Measurements from ENCODE around the gene FGA.
A peak's percentile ranks its signal among the peaks of the same experiment; 100 is the strongest.

Gene FGA

GRCh38 chr4:154590329-154591006 lies at the start of gene FGA:
TSS of gene FGA (minus strand) at chr4:154590742. CDS start at chr4:154590687, 55 bp downstream.
- no peak for DNase-seq

- no peak for DNase-seq
These were observed 43.5 kb upstream of the FGA start for GRCh38 chr4:154634058-154634457.

- no peak for DNase-seq
These were observed 41.3 kb upstream of the FGA start for GRCh38 chr4:154631828-154632227.

GRCh38 chr4:154630324-154630723 lies 39.8 kb upstream of the FGA start:
- no peak for DNase-seq

GRCh38 chr4:154626793-154627484 lies 36.4 kb upstream of the FGA start:
- DNase-seq = no peak

GRCh38 chr4:154625971-154626370 lies 35.4 kb upstream of the FGA start:
- DNase-seq = no peak

- DNase-seq = no peak
These were observed 33.5 kb upstream of the FGA start for GRCh38 chr4:154623995-154624394.

- DNase-seq = no peak
These were observed 32.9 kb upstream of the FGA start for GRCh38 chr4:154623436-154623835.

- DNase-seq = peak; percentile 13
These were observed 32.1 kb upstream of the FGA start for GRCh38 chr4:154622598-154622997.

GRCh38 chr4:154620111-154620510 lies 29.6 kb upstream of the FGA start:
- no peak for DNase-seq

- DNase-seq = no peak
These were observed 28.3 kb upstream of the FGA start for GRCh38 chr4:154618708-154619315.

- DNase-seq = no peak
These were observed 27.3 kb upstream of the FGA start for GRCh38 chr4:154617820-154618317.

GRCh38 chr4:154616731-154617130 lies 26.2 kb upstream of the FGA start:
- no peak for DNase-seq

- DNase-seq = no peak
These were observed 25.7 kb upstream of the FGA start for GRCh38 chr4:154616287-154616686.

- DNase-seq = no peak
These were observed 24.7 kb upstream of the FGA start for GRCh38 chr4:154615211-154615610.

GRCh38 chr4:154614306-154614705 lies 23.8 kb upstream of the FGA start:
- DNase-seq = no peak

- DNase-seq = no peak
These were observed 22.2 kb upstream of the FGA start, which contains the start of gene FGG for GRCh38 chr4:154612472-154613414. TSS of gene FGG (minus strand) at chr4:154612656. CDS start at chr4:154612609, 47 bp downstream.

GRCh38 chr4:154611833-154612232 lies 21.3 kb upstream of the FGA start:
- DNase-seq = no peak

GRCh38 chr4:154610582-154610981 lies 20.0 kb upstream of the FGA start:
- no peak for DNase-seq

GRCh38 chr4:154609532-154609931 lies 19.0 kb upstream of the FGA start:
- no peak for DNase-seq

GRCh38 chr4:154608361-154609252 lies 18.1 kb upstream of the FGA start:
- DNase-seq = no peak
